Measurements from ENCODE around the gene DDX17. TPM values are rescaled to one million over a fixed set of nuclear protein-coding genes. Genes with fewer than 3 reads are reported as not detected.
A peak's percentile ranks its signal among the peaks of the same experiment; 100 is the strongest.

DDX17 gene
- total RNA-seq (2014; rRNA removed; shearing (Covaris generic)) = 308 and 397 TPM in 2 replicates
- 164 and 248 TPM in 2 replicates for polyA plus RNA-seq (2015; cell fraction: cytosol; rRNA removed)
- 2,731 and 3,315 TPM in 2 replicates for polyA plus RNA-seq (2015; cell fraction: nucleus; rRNA removed)

DNA sequence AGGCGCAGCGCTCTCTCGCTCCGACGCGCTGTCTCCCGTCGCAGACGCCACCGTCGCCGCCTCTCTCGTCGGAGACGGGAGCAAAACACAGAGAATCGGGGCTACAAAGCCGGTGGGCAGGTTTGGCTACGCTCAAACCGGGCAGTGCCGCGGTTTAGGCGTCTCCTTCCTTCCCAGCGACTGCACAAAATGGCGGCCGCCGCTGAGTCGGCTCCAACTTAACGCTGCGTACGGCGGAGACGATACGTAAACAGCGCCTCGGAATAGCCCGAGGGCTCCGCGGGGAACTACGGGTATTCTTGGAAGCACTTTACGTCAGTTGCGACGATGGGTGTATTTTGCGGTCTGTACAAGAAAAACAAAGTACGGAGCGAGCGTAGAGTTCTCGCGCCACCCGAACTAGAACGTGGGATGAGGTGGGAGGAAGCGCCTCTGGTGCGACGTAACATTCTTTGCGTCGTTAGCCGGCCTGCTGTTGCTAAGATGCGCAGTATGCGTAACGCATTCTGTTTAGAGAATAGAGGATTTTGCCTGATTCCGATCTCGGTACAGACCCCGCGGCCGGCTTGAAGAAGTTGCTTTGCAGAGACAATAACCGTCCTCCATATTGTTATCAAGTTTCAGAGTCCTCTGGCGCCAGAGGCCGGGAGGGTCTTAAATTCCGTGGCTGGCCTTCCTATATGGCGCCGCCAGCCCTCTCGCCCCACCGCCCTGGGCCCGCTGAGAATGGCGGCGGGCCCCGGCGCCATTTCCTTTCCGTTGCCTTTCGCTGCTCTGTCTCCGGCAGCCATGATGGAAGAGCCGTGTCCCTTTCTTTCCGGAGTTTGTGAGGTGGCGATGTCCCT, at the start of gene DDX17:
TSS of gene DDX17 (minus strand) at position 194 of the 845 bp plus-strand sequence.
- in situ Hi-C loops (cut with HindIII; ENCODE audit: low pct_unique_long_range_greater_than_20kb, low sequenced_read_pairs) = no loop called here
- peak; percentile 97 for DNase-seq (ENCODE audit: low read depth, low spot score)

DNA sequence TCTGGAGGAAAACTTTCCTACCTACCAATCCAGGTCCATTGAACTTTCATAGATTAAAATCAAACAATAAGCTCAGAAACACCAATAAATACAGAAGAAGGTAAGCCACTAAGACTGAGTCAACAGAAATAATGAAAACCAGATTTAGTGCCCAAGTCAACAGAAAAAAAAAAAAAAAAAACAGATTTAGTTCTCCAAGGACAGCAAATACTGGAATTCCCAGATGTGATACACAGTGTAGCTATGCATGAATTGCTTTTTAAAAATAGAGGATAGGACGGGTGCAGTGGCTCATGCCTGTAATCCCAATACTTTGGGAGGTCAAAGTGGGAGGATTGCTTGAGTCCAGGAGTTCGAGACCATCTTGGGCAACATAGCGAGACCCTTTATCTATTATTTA, 48.2 kb upstream of the DDX17 start:
- in situ Hi-C loops (cut with HindIII; ENCODE audit: low pct_unique_long_range_greater_than_20kb, low sequenced_read_pairs) = no loop called here
- DNase-seq (ENCODE audit: low read depth, low spot score) = no peak

DNA sequence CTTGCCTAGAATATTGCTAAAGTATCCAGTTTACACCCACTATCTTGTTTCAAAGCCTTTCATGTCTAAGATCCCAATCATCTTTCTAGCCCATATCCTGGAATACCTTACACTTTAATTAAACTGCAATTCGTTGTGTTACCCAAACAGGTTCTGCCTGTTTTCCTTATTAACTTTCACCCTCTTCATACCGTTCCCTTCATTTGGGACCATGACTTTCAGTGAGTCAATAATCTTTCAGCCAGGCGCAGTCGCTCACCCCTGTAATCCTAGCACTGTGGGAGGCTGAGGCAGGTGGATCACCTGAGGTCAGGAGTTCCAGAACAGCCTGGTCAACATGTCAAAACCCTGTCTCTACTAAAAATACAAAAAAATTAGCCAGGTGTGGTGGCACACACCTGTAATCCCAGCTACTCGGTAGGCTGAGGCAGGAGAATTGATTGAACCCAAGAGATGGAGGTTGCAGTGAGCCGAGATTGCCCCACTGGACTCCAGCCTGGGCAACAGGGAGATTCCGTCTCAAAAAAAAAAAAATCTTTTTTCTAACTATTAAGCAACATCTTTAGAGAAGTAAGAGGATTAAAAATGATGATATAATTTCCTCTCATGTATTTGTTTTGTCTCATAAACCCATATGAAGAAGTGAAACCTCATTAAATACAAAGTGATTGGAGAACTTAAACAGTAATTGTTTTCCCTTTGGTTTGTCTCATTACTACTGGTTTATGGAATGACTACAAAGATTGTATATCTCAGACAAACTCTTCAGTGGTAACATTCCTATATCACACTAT, 43.2 kb upstream of the DDX17 start:
- no peak for DNase-seq (ENCODE audit: low read depth, low spot score)
- in situ Hi-C loops (cut with HindIII; ENCODE audit: low pct_unique_long_range_greater_than_20kb, low sequenced_read_pairs) = no loop called here

DNA sequence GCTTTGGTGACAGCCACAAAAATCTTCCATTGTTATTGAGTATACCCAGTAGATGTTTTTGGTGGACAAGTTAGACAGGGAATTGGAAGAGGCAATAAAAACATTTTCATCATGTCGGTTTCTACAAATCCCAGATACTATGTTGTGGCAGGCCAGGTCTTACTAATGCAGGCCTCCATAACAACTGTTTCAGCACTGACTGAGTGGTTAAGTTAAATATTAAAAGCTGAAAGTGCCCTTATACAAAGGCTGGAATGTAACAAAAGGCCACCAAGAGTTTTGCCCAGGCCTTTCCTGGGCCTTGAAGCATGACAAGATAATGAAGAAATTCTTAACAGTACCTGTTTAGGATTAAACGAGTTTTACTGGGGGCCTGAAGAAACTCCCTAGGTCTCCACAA, 34.6 kb upstream of the DDX17 start:
- DNase-seq (ENCODE audit: low read depth, low spot score) = no peak
- in situ Hi-C loops (cut with HindIII; ENCODE audit: low pct_unique_long_range_greater_than_20kb, low sequenced_read_pairs) = no loop called here

DNA sequence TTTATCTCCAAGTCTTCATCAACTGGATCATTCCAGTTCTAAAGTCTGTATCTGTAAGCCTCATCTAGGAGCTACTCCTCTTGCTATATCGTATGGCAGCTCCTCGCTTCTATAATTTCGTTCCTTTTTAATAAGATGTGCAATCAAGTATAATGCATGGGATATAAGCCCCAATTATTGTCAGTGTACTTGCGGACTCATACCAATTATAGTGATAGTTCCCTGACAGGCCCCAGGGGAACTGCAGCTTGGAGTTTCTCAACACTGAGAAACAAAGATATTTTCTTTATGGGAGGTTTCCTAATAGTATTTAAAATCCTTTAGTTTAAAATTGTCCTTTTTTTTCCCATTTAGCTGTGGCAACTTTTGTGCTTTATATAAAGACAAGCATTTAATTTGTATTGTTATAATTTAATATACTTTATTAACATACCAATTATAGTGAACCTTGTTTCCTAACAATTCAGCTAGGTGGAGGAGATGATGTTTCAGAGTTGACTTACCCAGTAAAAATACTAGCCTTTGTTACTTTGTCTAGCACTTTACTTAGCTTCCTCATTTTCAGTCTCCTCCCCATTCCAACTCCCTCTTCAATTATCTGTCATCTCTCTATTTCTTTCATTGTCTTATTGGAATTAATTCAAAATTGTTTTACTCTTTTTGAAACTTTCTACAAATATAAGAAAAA, 25.3 kb upstream of the DDX17 start:
- DNase-seq (ENCODE audit: low read depth, low spot score) = no peak
- in situ Hi-C loops (cut with HindIII; ENCODE audit: low pct_unique_long_range_greater_than_20kb, low sequenced_read_pairs) = no loop called here

DNA sequence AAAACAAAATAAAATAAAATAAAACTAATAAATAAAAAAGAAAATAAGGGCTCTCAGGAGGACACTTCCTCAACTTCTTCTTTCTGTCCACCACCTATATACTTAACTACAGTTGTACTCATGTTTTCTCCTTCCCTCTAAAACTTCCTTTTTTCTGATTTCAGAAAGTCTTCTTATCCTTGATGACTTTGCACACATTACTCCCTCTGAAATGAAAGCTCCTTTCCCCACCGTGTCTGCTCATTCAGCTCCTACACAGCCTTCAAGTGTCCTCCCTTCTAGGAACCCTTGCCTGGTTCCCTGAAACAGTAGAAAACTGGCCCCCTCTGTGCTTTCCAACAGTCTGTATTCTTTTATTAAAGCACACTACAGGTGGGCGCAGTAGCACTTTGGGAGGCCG, 18.3 kb upstream of the DDX17 start:
- DNase-seq (ENCODE audit: low read depth, low spot score) = no peak
- in situ Hi-C loops (cut with HindIII; ENCODE audit: low pct_unique_long_range_greater_than_20kb, low sequenced_read_pairs) = no loop called here

DNA sequence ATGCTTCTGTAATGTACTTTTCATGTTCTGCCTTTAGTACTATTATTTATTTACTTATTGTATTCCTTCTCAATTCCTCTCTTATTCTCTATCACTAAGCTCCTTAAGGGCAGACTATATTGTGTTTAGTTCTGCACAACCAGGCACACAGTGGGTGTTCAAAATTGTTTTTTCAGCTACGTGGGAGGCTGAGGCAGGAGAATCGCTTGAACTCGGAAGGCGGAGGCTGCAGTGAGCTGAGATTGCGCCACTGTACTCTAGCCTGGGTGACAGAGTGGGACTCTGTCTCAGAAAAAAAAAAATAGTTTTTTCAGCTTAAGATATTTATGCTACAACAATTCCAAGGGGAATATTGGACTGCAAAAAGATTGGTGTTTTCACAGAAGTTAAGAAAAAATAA, 17.4 kb upstream of the DDX17 start:
- no peak for DNase-seq (ENCODE audit: low read depth, low spot score)
- in situ Hi-C loops (cut with HindIII; ENCODE audit: low pct_unique_long_range_greater_than_20kb, low sequenced_read_pairs) = no loop called here

DNA sequence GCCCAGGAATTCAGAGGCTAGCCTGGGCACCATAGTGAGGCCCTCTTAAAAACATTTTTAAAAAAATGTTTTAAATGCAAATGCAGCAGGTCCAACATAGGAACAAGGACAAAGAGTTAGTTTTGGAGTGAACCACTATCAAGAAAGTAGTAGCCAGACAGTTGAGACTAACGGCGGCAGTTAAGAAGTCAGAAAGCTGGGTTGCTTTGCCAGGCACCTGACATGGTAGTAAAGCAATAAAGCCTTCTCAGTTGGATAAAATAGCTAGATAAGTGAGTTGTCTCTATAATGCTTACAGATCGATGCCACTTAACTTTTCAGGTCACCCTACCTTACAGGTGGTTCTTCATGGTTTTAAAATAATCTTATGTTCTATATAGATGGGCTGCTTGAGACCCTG, 16.9 kb upstream of the DDX17 start:
- DNase-seq (ENCODE audit: low read depth, low spot score) = no peak
- in situ Hi-C loops (cut with HindIII; ENCODE audit: low pct_unique_long_range_greater_than_20kb, low sequenced_read_pairs) = no loop called here

DNA sequence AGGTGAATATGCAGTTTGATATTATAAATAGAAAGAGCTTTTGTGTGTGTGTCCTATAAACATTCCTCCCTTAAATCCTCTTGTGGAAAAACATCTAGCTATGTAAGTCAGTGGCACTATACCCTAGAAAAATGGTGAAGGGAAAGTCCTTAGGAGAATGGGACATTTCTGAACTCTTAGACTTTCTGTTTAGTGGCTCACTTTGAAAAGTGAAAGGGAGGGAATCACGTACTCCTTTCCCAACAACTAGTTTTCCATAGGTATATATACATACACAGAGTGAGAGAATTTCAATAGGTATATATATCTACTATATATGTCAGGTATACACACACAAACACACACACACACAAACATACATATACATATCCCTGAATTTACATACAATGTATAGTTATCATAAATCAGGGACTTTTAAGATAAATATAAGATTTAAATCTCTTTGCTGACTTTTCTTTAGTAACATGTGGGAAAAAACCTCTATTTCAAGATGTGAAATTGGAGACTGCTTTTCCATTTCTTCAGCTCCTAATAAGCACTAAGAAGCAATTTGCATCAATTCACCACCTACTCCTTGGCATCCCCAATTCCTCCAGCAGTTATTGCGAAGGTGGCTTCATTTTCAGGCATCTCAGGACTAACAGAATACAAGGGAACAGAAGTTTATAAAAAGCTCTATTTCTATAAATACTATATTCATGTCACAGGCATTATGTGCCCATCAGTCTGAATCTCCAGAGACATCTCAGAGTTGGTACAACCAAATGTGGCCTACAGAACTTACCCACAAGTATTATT, 13.5 kb upstream of the DDX17 start:
- DNase-seq (ENCODE audit: low read depth, low spot score) = no peak
- in situ Hi-C loops (cut with HindIII; ENCODE audit: low pct_unique_long_range_greater_than_20kb, low sequenced_read_pairs) = no loop called here

DNA sequence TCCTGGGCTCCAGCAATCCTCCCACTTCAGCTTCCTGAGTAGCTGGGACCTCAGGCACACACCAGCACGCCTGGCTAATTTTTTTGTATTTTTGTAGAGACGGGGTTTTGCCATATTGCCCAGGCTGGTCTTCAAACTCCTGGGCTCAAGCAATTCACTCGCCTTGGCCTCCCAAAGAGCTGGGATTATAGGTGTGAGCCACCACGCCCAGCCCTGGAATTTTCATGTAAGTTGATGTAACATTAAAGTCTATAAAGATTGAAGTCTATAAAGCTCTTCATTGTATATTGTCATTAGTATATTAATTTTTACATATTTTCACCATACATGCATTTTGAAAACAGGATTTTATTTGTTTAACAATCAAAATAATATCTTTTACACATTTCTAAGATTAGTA, 12.5 kb upstream of the DDX17 start:
- no peak for DNase-seq (ENCODE audit: low read depth, low spot score)
- in situ Hi-C loops (cut with HindIII; ENCODE audit: low pct_unique_long_range_greater_than_20kb, low sequenced_read_pairs) = no loop called here

DNA sequence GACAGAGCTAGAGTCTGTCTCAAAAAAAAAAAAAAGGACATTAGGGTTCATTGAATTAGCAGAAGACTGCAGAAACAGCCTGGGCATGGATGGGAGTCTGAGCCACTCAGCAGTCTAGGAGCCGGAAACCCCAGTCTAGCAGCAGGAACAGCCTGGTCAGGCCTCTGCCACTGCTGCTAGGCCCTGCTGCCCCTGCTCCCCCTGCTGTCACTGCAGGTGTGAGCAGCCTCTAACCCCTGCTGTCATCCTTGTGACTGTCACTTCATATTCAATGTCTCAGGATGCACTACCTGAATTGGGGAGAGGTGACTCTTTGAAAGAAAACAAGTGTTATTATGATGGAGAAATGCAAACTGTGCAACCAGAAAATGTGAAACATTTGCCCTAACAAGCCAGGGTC, 7.0 kb upstream of the DDX17 start:
- no peak for DNase-seq (ENCODE audit: low read depth, low spot score)
- in situ Hi-C loops (cut with HindIII; ENCODE audit: low pct_unique_long_range_greater_than_20kb, low sequenced_read_pairs) = no loop called here

DNA sequence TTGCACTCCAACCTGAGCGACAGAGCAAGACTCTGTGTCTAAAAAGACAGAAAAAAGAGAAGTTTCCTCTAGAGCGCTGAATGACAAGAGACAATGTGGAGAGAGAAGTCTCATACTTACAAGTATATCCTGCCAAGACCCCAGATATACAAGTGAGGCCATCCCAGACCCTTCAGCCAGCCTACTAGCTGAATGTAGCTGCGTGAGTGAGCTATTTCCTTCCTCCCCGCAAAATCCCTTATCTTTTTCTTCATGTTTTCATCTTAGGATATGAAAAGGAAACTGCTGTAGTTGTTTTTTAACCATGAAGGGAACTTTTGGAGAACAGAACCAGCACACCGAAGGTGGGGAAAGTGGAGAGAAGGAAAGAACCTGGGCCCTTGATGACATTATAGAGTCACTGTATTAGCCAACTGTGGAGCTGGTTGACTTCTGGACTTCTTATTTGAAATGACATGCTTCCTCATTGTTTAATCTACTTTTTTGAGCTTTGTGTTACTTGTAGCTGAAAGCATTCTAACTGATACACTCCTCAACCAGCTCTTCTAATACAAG, 4.4 kb upstream of the DDX17 start:
- in situ Hi-C loops (cut with HindIII; ENCODE audit: low pct_unique_long_range_greater_than_20kb, low sequenced_read_pairs) = no loop called here
- no peak for DNase-seq (ENCODE audit: low read depth, low spot score)

DNA sequence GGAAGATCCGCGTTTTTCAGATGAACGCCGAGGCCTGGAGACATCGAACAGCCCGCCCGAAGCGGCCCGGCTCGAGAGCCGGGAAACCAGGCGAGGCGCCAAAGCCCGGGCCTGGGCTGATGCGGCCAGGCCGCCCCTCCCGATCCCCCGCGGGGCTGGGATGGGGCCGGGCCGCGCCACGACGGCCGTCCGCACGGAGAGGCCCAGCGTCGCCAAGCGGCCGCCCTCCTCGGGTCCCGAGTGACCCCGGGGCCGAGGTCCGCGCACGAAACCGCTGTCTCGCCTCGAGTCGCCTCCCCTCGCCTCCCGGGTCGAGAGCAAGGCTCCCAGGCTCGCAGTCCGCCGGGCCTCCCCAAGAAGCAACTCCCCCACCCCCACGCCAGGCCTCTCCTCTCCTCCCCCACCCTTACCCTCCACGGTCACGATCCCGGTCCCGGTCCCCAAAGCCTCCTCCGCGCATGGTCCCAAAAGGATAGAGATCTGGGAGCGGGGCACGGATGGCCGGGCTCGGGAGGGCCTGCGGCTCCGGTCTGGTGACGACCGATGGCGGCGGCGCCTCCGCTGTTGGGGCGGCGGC, 482 bp downstream of the DDX17 start:
- in situ Hi-C loops (cut with HindIII; ENCODE audit: low pct_unique_long_range_greater_than_20kb, low sequenced_read_pairs) = no loop called here
- DNase-seq (ENCODE audit: low read depth, low spot score) = peak; percentile 46

DNA sequence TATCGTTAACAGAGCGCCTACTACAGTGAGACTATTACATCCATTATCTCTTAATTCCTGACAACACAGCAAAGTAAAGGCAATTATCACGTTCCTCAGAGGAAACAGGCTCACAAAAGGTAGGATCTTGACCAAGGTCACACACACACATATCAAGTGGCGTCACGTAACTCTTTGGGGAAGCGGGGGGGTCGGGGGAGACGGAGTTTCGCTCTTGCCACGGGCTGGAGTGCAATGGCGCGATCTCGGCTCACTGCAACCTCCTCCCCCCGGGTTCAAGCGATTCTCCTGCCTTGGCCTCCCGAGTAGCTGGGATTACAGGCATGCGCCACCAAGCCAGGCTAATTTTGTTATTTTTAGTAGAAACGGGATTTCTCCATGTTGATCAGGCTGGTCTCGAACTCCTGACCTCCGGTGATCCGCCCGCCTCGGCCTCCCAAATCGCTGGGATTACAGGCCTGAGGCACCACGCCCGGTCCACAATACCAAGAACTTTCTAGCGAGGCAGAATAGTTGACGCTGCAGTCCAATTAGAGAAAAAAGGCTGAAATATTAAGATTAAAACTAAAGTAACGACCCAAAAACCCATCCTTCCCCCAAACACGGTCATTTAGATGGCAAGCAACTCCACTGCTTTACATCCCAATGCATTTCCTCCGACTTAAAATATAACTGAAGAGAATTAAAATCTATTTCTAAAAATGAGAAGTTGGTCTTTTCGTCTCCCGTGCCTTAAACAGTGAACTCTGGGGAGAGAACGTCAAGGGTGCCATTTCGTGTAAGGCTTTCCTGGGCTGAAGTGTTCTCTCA, 1.2 kb downstream of the DDX17 start:
- in situ Hi-C loops (cut with HindIII; ENCODE audit: low pct_unique_long_range_greater_than_20kb, low sequenced_read_pairs) = no loop called here
- peak; percentile 47 for DNase-seq (ENCODE audit: low read depth, low spot score)

DNA sequence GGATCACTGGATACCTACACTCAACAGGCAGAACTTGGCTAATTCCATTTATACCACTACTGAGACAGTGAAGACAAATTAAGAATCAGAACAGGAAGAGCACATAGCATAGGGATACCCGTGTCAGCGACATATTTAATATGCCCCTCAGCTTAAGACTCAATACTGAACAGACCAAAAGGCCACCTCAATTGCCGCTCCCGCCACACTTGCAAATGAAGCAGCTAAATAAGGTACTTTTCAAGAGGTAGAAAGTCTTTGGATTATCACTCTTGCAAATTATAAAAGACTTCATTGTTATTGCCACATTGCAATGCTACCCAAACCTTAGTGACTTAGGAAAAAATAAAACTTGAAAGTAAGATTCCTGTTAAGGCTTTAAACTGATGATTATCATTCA, 3.1 kb downstream of the DDX17 start:
- no peak for DNase-seq (ENCODE audit: low read depth, low spot score)
- in situ Hi-C loops (cut with HindIII; ENCODE audit: low pct_unique_long_range_greater_than_20kb, low sequenced_read_pairs) = no loop called here

All from SK-MEL-5 (cell line).